ENCODE measurements around the gene LRMDA.

LRMDA gene

DNA sequence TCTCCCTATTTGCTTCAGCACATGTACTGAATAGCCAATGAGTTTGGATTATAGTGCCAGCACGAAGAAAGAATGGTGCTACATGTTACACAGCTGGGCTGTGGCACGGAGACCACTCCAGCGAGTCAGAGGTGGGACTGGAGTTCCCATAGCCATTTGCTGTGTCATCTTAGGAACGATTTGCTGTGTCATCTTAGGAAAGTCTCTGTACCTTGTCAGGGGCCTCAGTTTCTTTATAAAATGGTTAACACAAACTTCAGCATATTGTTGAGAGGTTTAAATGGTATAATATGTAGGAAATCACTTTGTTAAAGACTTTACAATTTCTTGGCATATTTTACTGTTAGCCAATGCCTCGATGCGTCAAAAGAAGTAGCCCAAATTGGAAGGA lies 609.4 kb downstream of the LRMDA start:
- Histone ChIP-seq H3K27ac (ENCODE audit: low read depth, low read length) (no peak overlapping the region), H4K20me1 (ENCODE audit: low read depth, low read length) (no peaks in the 10 kb centered on the region), H3F3A (ENCODE audit: insufficient read depth) (no peaks in the 10 kb centered on the region), H3K27me3 (ENCODE audit: low read length) (no peaks in the 10 kb centered on the region), H3K36me3 (ENCODE audit: low read length) (no peaks in the 10 kb centered on the region), H3K4me3 (ENCODE audit: insufficient read depth, low read length, poor library complexity, severe bottlenecking) (no peak overlapping the region), H3K79me2 (ENCODE audit: insufficient read depth, low read length) (no peaks in the 10 kb centered on the region), H3K4me2 (ENCODE audit: low read depth, low read length, poor library complexity, severe bottlenecking) (no peak overlapping the region), H2AFZ (ENCODE audit: low read depth, low read length, severe bottlenecking) (no peak overlapping the region), H3K9me2 (replicated peaks; ENCODE audit: insufficient read depth, low read length) (no peaks in the 10 kb centered on the region), H3K9me3 (ENCODE audit: insufficient read depth, low read length) (no peaks in the 10 kb centered on the region), H3K9ac (ENCODE audit: low read length) (no peak overlapping the region)
- TF ChIP-seq, protein P1, sequence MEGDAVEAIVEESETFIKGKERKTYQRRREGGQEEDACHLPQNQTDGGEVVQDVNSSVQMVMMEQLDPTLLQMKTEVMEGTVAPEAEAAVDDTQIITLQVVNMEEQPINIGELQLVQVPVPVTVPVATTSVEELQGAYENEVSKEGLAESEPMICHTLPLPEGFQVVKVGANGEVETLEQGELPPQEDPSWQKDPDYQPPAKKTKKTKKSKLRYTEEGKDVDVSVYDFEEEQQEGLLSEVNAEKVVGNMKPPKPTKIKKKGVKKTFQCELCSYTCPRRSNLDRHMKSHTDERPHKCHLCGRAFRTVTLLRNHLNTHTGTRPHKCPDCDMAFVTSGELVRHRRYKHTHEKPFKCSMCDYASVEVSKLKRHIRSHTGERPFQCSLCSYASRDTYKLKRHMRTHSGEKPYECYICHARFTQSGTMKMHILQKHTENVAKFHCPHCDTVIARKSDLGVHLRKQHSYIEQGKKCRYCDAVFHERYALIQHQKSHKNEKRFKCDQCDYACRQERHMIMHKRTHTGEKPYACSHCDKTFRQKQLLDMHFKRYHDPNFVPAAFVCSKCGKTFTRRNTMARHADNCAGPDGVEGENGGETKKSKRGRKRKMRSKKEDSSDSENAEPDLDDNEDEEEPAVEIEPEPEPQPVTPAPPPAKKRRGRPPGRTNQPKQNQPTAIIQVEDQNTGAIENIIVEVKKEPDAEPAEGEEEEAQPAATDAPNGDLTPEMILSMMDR (IDR thresholded peaks at IDR 0.05; ENCODE audit: insufficient read depth, low read length, poor library complexity, severe bottlenecking) = no peak
- TF ChIP-seq EZH2phosphoT487 (conservative IDR thresholded peaks at IDR 0.05; ENCODE audit: low read length) = no peak

DNA sequence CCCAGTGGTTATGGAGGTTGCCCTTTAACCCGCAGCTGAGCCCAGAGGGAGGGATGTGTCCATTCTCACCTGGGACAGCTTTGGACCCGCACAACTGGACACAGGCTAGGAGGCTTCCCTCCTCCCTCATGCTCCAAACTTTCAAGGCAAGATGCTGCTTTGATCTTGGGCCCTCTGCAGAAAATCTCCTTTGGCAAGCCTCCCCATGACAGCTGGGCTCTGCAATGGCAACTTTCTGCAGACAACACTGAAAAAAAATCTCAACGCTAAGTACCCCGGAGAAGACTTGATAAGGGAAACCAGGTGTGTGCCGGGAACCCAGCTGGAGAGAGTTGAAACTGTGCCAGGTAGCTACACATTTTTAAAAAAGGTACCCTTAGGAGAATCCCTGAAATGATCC lies 610.1 kb downstream of the LRMDA start:
- Histone ChIP-seq H3K79me2 (ENCODE audit: insufficient read depth, low read length) (no peaks in the 10 kb centered on the region), H3K4me2 (ENCODE audit: low read depth, low read length, poor library complexity, severe bottlenecking) (no peak overlapping the region), H2AFZ (ENCODE audit: low read depth, low read length, severe bottlenecking) (no peak overlapping the region), H3K36me3 (ENCODE audit: low read length) (no peaks in the 10 kb centered on the region), H4K20me1 (ENCODE audit: low read depth, low read length) (no peaks in the 10 kb centered on the region), H3K9me2 (replicated peaks; ENCODE audit: insufficient read depth, low read length) (no peaks in the 10 kb centered on the region), H3K9me3 (ENCODE audit: insufficient read depth, low read length) (no peaks in the 10 kb centered on the region), H3F3A (ENCODE audit: insufficient read depth) (no peaks in the 10 kb centered on the region), H3K27ac (ENCODE audit: low read depth, low read length) (no peak overlapping the region), H3K27me3 (ENCODE audit: low read length) (no peaks in the 10 kb centered on the region), H3K9ac (ENCODE audit: low read length) (no peak overlapping the region), H3K4me3 (ENCODE audit: insufficient read depth, low read length, poor library complexity, severe bottlenecking) (no peak overlapping the region)
- TF ChIP-seq, protein P1 (IDR thresholded peaks at IDR 0.05; ENCODE audit: insufficient read depth, low read length, poor library complexity, severe bottlenecking) = no peak
- no peak for TF ChIP-seq EZH2phosphoT487 (conservative IDR thresholded peaks at IDR 0.05; ENCODE audit: low read length)

DNA sequence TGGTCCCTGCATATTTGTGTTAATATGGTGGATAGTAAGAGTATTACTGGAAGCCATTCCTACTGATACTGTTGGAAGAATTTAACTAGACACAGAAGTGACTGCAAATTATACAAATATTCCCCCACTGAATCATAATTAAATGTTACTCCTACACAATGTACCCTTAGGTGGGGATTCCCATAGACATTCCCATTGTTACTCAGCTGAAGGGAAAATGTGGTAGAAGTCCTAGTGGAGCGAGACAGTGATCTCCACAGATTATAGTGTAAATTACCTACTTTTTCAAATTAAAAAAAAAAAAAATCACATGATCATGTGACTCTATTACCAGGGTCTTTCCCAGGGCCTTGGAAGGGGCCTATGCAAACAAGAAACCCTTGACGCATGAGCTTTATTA lies 611.8 kb downstream of the LRMDA start:
- no peaks in the 10 kb centered on the region for H3K27me3 ChIP-seq (ENCODE audit: low read length)
- H4K20me1 ChIP-seq (ENCODE audit: low read depth, low read length) = no peaks in the 10 kb centered on the region
- TF ChIP-seq, protein P1 (IDR thresholded peaks at IDR 0.05; ENCODE audit: insufficient read depth, low read length, poor library complexity, severe bottlenecking) = no peak
- no peak for TF ChIP-seq EZH2phosphoT487 (conservative IDR thresholded peaks at IDR 0.05; ENCODE audit: low read length)
- H3K79me2 ChIP-seq (ENCODE audit: insufficient read depth, low read length) = no peaks in the 10 kb centered on the region
- H3K4me3 ChIP-seq (ENCODE audit: insufficient read depth, low read length, poor library complexity, severe bottlenecking) = no peak overlapping the region
- no peaks in the 10 kb centered on the region for H3F3A ChIP-seq (ENCODE audit: insufficient read depth)
- no peak overlapping the region for H3K27ac ChIP-seq (ENCODE audit: low read depth, low read length)
- no peaks in the 10 kb centered on the region for H3K9me2 ChIP-seq (replicated peaks; ENCODE audit: insufficient read depth, low read length)
- no peak overlapping the region for H3K9ac ChIP-seq (ENCODE audit: low read length)
- H3K4me2 ChIP-seq (ENCODE audit: low read depth, low read length, poor library complexity, severe bottlenecking) = no peak overlapping the region
- no peaks in the 10 kb centered on the region for H3K36me3 ChIP-seq (ENCODE audit: low read length)
- no peak overlapping the region for H2AFZ ChIP-seq (ENCODE audit: low read depth, low read length, severe bottlenecking)
- H3K9me3 ChIP-seq (ENCODE audit: insufficient read depth, low read length) = no peaks in the 10 kb centered on the region

DNA sequence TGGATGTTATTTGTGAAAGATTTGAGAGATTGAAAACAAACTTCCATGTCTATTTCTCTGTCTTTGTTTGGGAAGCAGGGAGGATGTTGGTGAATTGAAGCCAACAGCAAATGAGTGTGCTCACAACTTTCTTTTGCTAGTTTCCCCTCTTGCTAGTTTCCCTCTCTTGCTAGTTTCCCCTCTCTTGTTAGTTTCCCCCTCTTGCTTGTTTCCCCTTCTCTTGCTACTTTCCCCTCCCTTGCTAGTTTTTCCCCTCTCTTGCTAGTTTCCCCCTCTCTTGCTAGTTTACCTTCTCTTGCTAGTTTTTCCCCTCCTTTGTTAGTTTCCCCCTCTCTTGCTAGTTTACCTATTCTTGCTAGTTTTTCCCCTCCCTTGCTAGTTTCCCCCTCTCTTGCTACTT lies 613.3 kb downstream of the LRMDA start:
- Histone ChIP-seq H3K9me3 (ENCODE audit: insufficient read depth, low read length) (no peaks in the 10 kb centered on the region), H3K27me3 (ENCODE audit: low read length) (no peaks in the 10 kb centered on the region), H3K4me2 (ENCODE audit: low read depth, low read length, poor library complexity, severe bottlenecking) (no peak overlapping the region), H3K4me3 (ENCODE audit: insufficient read depth, low read length, poor library complexity, severe bottlenecking) (no peak overlapping the region), H3K79me2 (ENCODE audit: insufficient read depth, low read length) (no peaks in the 10 kb centered on the region), H3F3A (ENCODE audit: insufficient read depth) (no peaks in the 10 kb centered on the region), H3K27ac (ENCODE audit: low read depth, low read length) (no peak overlapping the region), H4K20me1 (ENCODE audit: low read depth, low read length) (no peaks in the 10 kb centered on the region), H3K36me3 (ENCODE audit: low read length) (no peaks in the 10 kb centered on the region), H2AFZ (ENCODE audit: low read depth, low read length, severe bottlenecking) (no peak overlapping the region), H3K9me2 (replicated peaks; ENCODE audit: insufficient read depth, low read length) (no peaks in the 10 kb centered on the region), H3K9ac (ENCODE audit: low read length) (no peak overlapping the region)
- TF ChIP-seq, protein P1 (IDR thresholded peaks at IDR 0.05; ENCODE audit: insufficient read depth, low read length, poor library complexity, severe bottlenecking) = no peak
- TF ChIP-seq EZH2phosphoT487 (conservative IDR thresholded peaks at IDR 0.05; ENCODE audit: low read length) = no peak

Data from SU-DHL-6 (cell line).